ENCODE data around the gene PIK3CA. TPM values are rescaled to one million over a fixed set of nuclear protein-coding genes. Genes with fewer than 3 reads are reported as not detected.

The PIK3CA gene
- total RNA-seq, 1 donor from 2014 or later: 24.5 TPM

DNA sequence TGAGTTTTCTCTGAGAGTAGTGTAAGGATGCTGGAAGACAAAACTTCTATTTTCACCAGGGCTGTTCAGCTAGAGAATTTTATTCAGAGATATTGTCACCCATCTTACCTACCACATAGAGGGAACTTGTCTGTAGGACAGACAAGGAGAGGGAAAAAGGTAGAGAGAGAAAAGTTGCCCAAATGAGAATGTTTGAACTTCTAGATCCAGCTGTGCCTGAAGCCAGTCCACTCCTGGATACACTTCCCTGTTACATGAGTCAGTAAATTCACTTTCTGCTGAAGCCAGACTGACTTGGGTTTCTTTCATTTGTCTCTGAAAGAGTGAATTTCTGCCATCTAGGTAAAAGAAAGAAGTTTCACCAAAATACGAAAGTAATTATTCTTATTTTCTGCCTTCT is 130.0 kb downstream of the PIK3CA start:
- no peaks in the 10 kb centered on the region for H3K36me3 ChIP-seq
- no peaks in the 10 kb centered on the region for H3K9me3 ChIP-seq (ENCODE audit: low read depth)
- H3F3A ChIP-seq (ENCODE audit: low read depth): no peaks in the 10 kb centered on the region
- no peak overlapping the region for H2AFZ ChIP-seq (replicated peaks)
- no peak overlapping the region for H3K4me2 ChIP-seq
- H3K27ac ChIP-seq: no peak overlapping the region
- no peak overlapping the region for H3K4me3 ChIP-seq
- H3K79me2 ChIP-seq (ENCODE audit: low read depth): no peaks in the 10 kb centered on the region
- no peak overlapping the region for H3K27ac Mint-ChIP-seq
- no peaks in the 10 kb centered on the region for H3K4me1 ChIP-seq
- H3K27me3 ChIP-seq: no peaks in the 10 kb centered on the region
- no peak overlapping the region for H3K9ac ChIP-seq
- no peaks in the 10 kb centered on the region for H3K36me3 Mint-ChIP-seq
- no peaks in the 10 kb centered on the region for H3K4me1 Mint-ChIP-seq
- no peak for DNase-seq (ENCODE audit: low spot score)
- TF ChIP-seq EZH2 (IDR thresholded peaks at IDR 0.05) (no peak), EZH2phosphoT487 (IDR thresholded peaks at IDR 0.05) (no peak)
- TF ChIP-seq, protein P1, sequence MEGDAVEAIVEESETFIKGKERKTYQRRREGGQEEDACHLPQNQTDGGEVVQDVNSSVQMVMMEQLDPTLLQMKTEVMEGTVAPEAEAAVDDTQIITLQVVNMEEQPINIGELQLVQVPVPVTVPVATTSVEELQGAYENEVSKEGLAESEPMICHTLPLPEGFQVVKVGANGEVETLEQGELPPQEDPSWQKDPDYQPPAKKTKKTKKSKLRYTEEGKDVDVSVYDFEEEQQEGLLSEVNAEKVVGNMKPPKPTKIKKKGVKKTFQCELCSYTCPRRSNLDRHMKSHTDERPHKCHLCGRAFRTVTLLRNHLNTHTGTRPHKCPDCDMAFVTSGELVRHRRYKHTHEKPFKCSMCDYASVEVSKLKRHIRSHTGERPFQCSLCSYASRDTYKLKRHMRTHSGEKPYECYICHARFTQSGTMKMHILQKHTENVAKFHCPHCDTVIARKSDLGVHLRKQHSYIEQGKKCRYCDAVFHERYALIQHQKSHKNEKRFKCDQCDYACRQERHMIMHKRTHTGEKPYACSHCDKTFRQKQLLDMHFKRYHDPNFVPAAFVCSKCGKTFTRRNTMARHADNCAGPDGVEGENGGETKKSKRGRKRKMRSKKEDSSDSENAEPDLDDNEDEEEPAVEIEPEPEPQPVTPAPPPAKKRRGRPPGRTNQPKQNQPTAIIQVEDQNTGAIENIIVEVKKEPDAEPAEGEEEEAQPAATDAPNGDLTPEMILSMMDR (IDR thresholded peaks at IDR 0.05): no peak
- H3K27me3 Mint-ChIP-seq (ENCODE audit: insufficient read depth, low read depth): peaks cover 2% of the 10 kb centered on the region
- no peaks in the 10 kb centered on the region for H4K20me1 ChIP-seq (ENCODE audit: low read depth)
- H3K4me3 Mint-ChIP-seq: no peak overlapping the region
- no peaks in the 10 kb centered on the region for H3K9me3 Mint-ChIP-seq

GRCh38 chr3:179278932-179279693 is 131.0 kb downstream of the PIK3CA start:
- Histone ChIP-seq H3F3A (ENCODE audit: low read depth) (no peaks in the 10 kb centered on the region), H3K36me3 (no peaks in the 10 kb centered on the region), H3K79me2 (ENCODE audit: low read depth) (no peaks in the 10 kb centered on the region), H3K27me3 (no peaks in the 10 kb centered on the region), H3K9ac (no peak overlapping the region), H3K4me2 (no peak overlapping the region), H4K20me1 (ENCODE audit: low read depth) (no peaks in the 10 kb centered on the region), H3K9me3 (ENCODE audit: low read depth) (no peaks in the 10 kb centered on the region), H2AFZ (replicated peaks) (no peak overlapping the region), H3K4me3 (no peak overlapping the region), H3K4me1 (no peaks in the 10 kb centered on the region), H3K27ac (no peak overlapping the region)
- Mint-ChIP-seq H3K27me3 (ENCODE audit: insufficient read depth, low read depth) (peaks cover 2% of the 10 kb centered on the region), H3K9me3 (no peaks in the 10 kb centered on the region), H3K4me3 (no peak overlapping the region), H3K27ac (no peak overlapping the region), H3K36me3 (no peaks in the 10 kb centered on the region), H3K4me1 (no peaks in the 10 kb centered on the region)
- DNase-seq (ENCODE audit: low spot score): no peak
- no peak for TF ChIP-seq EZH2 (IDR thresholded peaks at IDR 0.05)

DNA sequence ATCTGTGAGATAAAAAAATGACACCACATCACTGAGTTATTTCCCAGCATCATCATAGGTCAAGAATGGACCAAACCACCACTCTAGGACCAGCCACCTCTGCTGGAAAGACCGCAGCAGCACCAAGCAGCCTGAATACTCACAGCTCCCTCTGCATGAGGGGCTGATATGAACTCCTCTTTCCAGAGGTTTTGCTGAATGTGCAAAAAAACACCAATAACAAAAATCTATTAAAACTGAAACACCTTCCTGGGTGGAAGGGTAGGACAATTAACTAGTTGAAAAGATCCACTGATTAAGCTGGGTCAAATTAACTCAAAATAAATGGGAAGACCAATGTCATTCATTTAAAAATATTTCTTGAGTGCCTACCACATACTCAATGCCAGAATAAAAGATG is 131.7 kb downstream of the PIK3CA start:
- H3K27me3 Mint-ChIP-seq (ENCODE audit: insufficient read depth, low read depth): peaks cover 2% of the 10 kb centered on the region
- Histone ChIP-seq H3K4me2 (no peak overlapping the region), H3K27me3 (no peaks in the 10 kb centered on the region), H3F3A (ENCODE audit: low read depth) (no peaks in the 10 kb centered on the region), H3K36me3 (no peaks in the 10 kb centered on the region), H3K9me3 (ENCODE audit: low read depth) (no peaks in the 10 kb centered on the region), H4K20me1 (ENCODE audit: low read depth) (no peaks in the 10 kb centered on the region), H3K4me1 (no peaks in the 10 kb centered on the region), H3K9ac (no peak overlapping the region), H3K79me2 (ENCODE audit: low read depth) (no peaks in the 10 kb centered on the region), H3K27ac (no peak overlapping the region), H2AFZ (replicated peaks) (no peak overlapping the region), H3K4me3 (no peak overlapping the region)
- no peaks in the 10 kb centered on the region for H3K4me1 Mint-ChIP-seq
- H3K9me3 Mint-ChIP-seq: no peaks in the 10 kb centered on the region
- no peaks in the 10 kb centered on the region for H3K36me3 Mint-ChIP-seq
- DNase-seq (ENCODE audit: low spot score): no peak
- TF ChIP-seq EZH2phosphoT487 (IDR thresholded peaks at IDR 0.05) (no peak), EZH2 (IDR thresholded peaks at IDR 0.05) (no peak)
- TF ChIP-seq, protein P1 (IDR thresholded peaks at IDR 0.05): no peak
- H3K27ac Mint-ChIP-seq: no peak overlapping the region
- H3K4me3 Mint-ChIP-seq: no peak overlapping the region

GRCh38 chr3:179281825-179282224 is 133.7 kb downstream of the PIK3CA start:
- Histone ChIP-seq H3K36me3 (no peaks in the 10 kb centered on the region), H3K4me3 (no peak overlapping the region), H3K27ac (no peak overlapping the region), H3K79me2 (ENCODE audit: low read depth) (no peaks in the 10 kb centered on the region), H4K20me1 (ENCODE audit: low read depth) (no peaks in the 10 kb centered on the region), H3K4me1 (no peaks in the 10 kb centered on the region), H3K4me2 (no peak overlapping the region), H3K9me3 (ENCODE audit: low read depth) (no peaks in the 10 kb centered on the region), H3F3A (ENCODE audit: low read depth) (no peaks in the 10 kb centered on the region), H2AFZ (replicated peaks) (no peak overlapping the region), H3K9ac (no peak overlapping the region), H3K27me3 (no peaks in the 10 kb centered on the region)
- no peaks in the 10 kb centered on the region for H3K36me3 Mint-ChIP-seq
- no peak for DNase-seq (ENCODE audit: low spot score)
- H3K4me1 Mint-ChIP-seq: no peaks in the 10 kb centered on the region
- no peak overlapping the region for H3K27ac Mint-ChIP-seq
- H3K4me3 Mint-ChIP-seq: no peak overlapping the region
- H3K27me3 Mint-ChIP-seq (ENCODE audit: insufficient read depth, low read depth): peaks cover 2% of the 10 kb centered on the region
- TF ChIP-seq EZH2 (IDR thresholded peaks at IDR 0.05) (no peak), EZH2phosphoT487 (IDR thresholded peaks at IDR 0.05) (no peak)
- TF ChIP-seq, protein P1 (IDR thresholded peaks at IDR 0.05): no peak
- H3K9me3 Mint-ChIP-seq: no peaks in the 10 kb centered on the region
